ENCODE measurements around the gene DLG2. TPM values are rescaled to one million over a fixed set of nuclear protein-coding genes. Genes with fewer than 3 reads are reported as not detected.

Gene DLG2
- total and polyA plus RNA-seq, 2 of the 8 experiments (the other 6 are each of a cell fraction or from before 2014, with no cell fraction given): 1.7 to 14.3 TPM

GRCh38 chr11:85231588-85231987 is 395.6 kb downstream of the DLG2 start (continued):
- no peak for TF ChIP-seq JUND (IDR thresholded peaks at IDR 0.05; ENCODE audit: low read length)
- TF ChIP-seq GABPA (IDR thresholded peaks at IDR 0.05; ENCODE audit: borderline replicate concordance, insufficient read depth, low read length): no peak
- no peak for TF ChIP-seq GTF2F1 (IDR thresholded peaks at IDR 0.05; ENCODE audit: borderline replicate concordance, low read depth, low read length)
- no peak for TF ChIP-seq PHF8 (conservative IDR thresholded peaks at IDR 0.05; ENCODE audit: low read depth, low read length)
- no peak for TF ChIP-seq SP2 (IDR thresholded peaks at IDR 0.05; ENCODE audit: low read length)
- no peak for TF ChIP-seq CHD7 (IDR thresholded peaks at IDR 0.05; ENCODE audit: insufficient replicate concordance, low read length)
- TF ChIP-seq ZNF274 (IDR thresholded peaks at IDR 0.05; ENCODE audit: borderline replicate concordance, extremely low read depth, low read length): no peak
- TF ChIP-seq SRF (IDR thresholded peaks at IDR 0.05; ENCODE audit: low read depth, low read length): no peak
